Measurements from ENCODE around the gene SYCE3.

Gene SYCE3

GRCh38 chr22:50540381-50540780, 22.3 kb downstream of the SYCE3 start:
- Histone ChIP-seq H3K9me2 (replicated peaks; ENCODE audit: control insufficient read depth, low read length) (no peaks in the 10 kb centered on the region), H4K20me1 (ENCODE audit: control insufficient read depth, insufficient read depth, low read depth, low read length) (no peaks in the 10 kb centered on the region), H3K27me3 (ENCODE audit: control insufficient read depth, low read length) (no peaks in the 10 kb centered on the region), H3K4me3 (ENCODE audit: low read length) (peak overlapping the region; percentile 50), H3K9me3 (ENCODE audit: control insufficient read depth, insufficient read depth, low read length) (no peaks in the 10 kb centered on the region), H3K4me1 (ENCODE audit: control insufficient read depth, low read length) (peaks cover 91% of the 10 kb centered on the region), H3K27ac (ENCODE audit: low read depth, low read length) (peak overlapping the region; percentile 94), H3F3A (ENCODE audit: control insufficient read depth, insufficient read depth) (peaks cover 50% of the 10 kb centered on the region), H3K79me2 (ENCODE audit: control insufficient read depth, low read length) (no peaks in the 10 kb centered on the region), H3K36me3 (ENCODE audit: control insufficient read depth, low read length) (no peaks in the 10 kb centered on the region), H3K4me2 (ENCODE audit: low read length) (peak overlapping the region; percentile 72)
- TF ChIP-seq, protein P1, sequence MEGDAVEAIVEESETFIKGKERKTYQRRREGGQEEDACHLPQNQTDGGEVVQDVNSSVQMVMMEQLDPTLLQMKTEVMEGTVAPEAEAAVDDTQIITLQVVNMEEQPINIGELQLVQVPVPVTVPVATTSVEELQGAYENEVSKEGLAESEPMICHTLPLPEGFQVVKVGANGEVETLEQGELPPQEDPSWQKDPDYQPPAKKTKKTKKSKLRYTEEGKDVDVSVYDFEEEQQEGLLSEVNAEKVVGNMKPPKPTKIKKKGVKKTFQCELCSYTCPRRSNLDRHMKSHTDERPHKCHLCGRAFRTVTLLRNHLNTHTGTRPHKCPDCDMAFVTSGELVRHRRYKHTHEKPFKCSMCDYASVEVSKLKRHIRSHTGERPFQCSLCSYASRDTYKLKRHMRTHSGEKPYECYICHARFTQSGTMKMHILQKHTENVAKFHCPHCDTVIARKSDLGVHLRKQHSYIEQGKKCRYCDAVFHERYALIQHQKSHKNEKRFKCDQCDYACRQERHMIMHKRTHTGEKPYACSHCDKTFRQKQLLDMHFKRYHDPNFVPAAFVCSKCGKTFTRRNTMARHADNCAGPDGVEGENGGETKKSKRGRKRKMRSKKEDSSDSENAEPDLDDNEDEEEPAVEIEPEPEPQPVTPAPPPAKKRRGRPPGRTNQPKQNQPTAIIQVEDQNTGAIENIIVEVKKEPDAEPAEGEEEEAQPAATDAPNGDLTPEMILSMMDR (IDR thresholded peaks at IDR 0.05; ENCODE audit: low read depth, low read length, poor library complexity, severe bottlenecking): no peak
- no peak for TF ChIP-seq EZH2phosphoT487 (IDR thresholded peaks at IDR 0.05; ENCODE audit: borderline replicate concordance, low read length)

GRCh38 chr22:50537765-50538164, 25.0 kb downstream of the SYCE3 start:
- Histone ChIP-seq H3K36me3 (ENCODE audit: control insufficient read depth, low read length) (no peaks in the 10 kb centered on the region), H3K4me1 (ENCODE audit: control insufficient read depth, low read length) (peaks cover 99% of the 10 kb centered on the region), H3K9me3 (ENCODE audit: control insufficient read depth, insufficient read depth, low read length) (no peaks in the 10 kb centered on the region), H3K9me2 (replicated peaks; ENCODE audit: control insufficient read depth, low read length) (no peaks in the 10 kb centered on the region), H3K27ac (ENCODE audit: low read depth, low read length) (peak overlapping the region; percentile 94), H3K79me2 (ENCODE audit: control insufficient read depth, low read length) (no peaks in the 10 kb centered on the region; the same call in 1 of the 2 replicates), H3K4me3 (ENCODE audit: low read length) (no peak overlapping the region), H3K4me2 (ENCODE audit: low read length) (no peak overlapping the region), H3F3A (ENCODE audit: control insufficient read depth, insufficient read depth) (peaks cover 62% of the 10 kb centered on the region), H3K27me3 (ENCODE audit: control insufficient read depth, low read length) (no peaks in the 10 kb centered on the region), H4K20me1 (ENCODE audit: control insufficient read depth, insufficient read depth, low read depth, low read length) (no peaks in the 10 kb centered on the region)
- TF ChIP-seq, protein P1 (IDR thresholded peaks at IDR 0.05; ENCODE audit: low read depth, low read length, poor library complexity, severe bottlenecking): no peak
- no peak for TF ChIP-seq EZH2phosphoT487 (IDR thresholded peaks at IDR 0.05; ENCODE audit: borderline replicate concordance, low read length)

GRCh38 chr22:50536226-50536625, 26.5 kb downstream of the SYCE3 start:
- H3K9me2 ChIP-seq (replicated peaks; ENCODE audit: control insufficient read depth, low read length): no peaks in the 10 kb centered on the region
- no peaks in the 10 kb centered on the region for H3K27me3 ChIP-seq (ENCODE audit: control insufficient read depth, low read length)
- peaks cover 93% of the 10 kb centered on the region for H3K4me1 ChIP-seq (ENCODE audit: control insufficient read depth, low read length)
- peaks cover 56% of the 10 kb centered on the region for H3F3A ChIP-seq (ENCODE audit: control insufficient read depth, insufficient read depth)
- H4K20me1 ChIP-seq (ENCODE audit: control insufficient read depth, insufficient read depth, low read depth, low read length): no peaks in the 10 kb centered on the region
- peak overlapping the region; percentile 36; the same call in 1 of the 2 replicates for H3K4me3 ChIP-seq (ENCODE audit: low read length)
- peak overlapping the region; percentile 97 for H3K27ac ChIP-seq (ENCODE audit: low read depth, low read length)
- peaks cover 15% of the 10 kb centered on the region for H3K79me2 ChIP-seq (ENCODE audit: control insufficient read depth, low read length)
- H3K36me3 ChIP-seq (ENCODE audit: control insufficient read depth, low read length): no peaks in the 10 kb centered on the region; the same call in 1 of the 2 replicates
- TF ChIP-seq, protein P1 (IDR thresholded peaks at IDR 0.05; ENCODE audit: low read depth, low read length, poor library complexity, severe bottlenecking): no peak
- TF ChIP-seq EZH2phosphoT487 (IDR thresholded peaks at IDR 0.05; ENCODE audit: borderline replicate concordance, low read length): no peak
- no peaks in the 10 kb centered on the region for H3K9me3 ChIP-seq (ENCODE audit: control insufficient read depth, insufficient read depth, low read length)
- H3K4me2 ChIP-seq (ENCODE audit: low read length): peak overlapping the region; percentile 76

Data from DOHH2 (cell line).